Epidermal melanocyte (primary cell): ENCODE measurements around the gene CARD6.
"Not testable (repeated sequence)": the region's sequence is repeated elsewhere in the genome, so short reads cannot be mapped to it uniquely, and the experiment has no call there.

Experiments used
- DNase-seq: peaks from one replicate; pipeline ENCODE4 v3.0.0; 2011; ENCODE audit warnings: low spot score; ENCODE audit not compliant: insufficient read length

The CARD6 gene, protein sequence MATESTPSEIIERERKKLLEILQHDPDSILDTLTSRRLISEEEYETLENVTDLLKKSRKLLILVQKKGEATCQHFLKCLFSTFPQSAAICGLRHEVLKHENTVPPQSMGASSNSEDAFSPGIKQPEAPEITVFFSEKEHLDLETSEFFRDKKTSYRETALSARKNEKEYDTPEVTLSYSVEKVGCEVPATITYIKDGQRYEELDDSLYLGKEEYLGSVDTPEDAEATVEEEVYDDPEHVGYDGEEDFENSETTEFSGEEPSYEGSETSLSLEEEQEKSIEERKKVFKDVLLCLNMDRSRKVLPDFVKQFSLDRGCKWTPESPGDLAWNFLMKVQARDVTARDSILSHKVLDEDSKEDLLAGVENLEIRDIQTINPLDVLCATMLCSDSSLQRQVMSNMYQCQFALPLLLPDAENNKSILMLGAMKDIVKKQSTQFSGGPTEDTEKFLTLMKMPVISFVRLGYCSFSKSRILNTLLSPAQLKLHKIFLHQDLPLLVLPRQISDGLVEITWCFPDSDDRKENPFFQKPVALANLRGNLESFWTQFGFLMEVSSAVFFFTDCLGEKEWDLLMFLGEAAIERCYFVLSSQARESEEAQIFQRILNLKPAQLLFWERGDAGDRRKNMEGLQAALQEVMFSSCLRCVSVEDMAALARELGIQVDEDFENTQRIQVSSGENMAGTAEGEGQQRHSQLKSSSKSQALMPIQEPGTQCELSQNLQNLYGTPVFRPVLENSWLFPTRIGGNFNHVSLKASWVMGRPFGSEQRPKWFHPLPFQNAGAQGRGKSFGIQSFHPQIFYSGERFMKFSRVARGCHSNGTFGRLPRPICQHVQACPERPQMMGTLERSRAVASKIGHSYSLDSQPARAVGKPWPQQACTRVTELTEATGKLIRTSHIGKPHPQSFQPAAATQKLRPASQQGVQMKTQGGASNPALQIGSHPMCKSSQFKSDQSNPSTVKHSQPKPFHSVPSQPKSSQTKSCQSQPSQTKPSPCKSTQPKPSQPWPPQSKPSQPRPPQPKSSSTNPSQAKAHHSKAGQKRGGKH

DNA sequence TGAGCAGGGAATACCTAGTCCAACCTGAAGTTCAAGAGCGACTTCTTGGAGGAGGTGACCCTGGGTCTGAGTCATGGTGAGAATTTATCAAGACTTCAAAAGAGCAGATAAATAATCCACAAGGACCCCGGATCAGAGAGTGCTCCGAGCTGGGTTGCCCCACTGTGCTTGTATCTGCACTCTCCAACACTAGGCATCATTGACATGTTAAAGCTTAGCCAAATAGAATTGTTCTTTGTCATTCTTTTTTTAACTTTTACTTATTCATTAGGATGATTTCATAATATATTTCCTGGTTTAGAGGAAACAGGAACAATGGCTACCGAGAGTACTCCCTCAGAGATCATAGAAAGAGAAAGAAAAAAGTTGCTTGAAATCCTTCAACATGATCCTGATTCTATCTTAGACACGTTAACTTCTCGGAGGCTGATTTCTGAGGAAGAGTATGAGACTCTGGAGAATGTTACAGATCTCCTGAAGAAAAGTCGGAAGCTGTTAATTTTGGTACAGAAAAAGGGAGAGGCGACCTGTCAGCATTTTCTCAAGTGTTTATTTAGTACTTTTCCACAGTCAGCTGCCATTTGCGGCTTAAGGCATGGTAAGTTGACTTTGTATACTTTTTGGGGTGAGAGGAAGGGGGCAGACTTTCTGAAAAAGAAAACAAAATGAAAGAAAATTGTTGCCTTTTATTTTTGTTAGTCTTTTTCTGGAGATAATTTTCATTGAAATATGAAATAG is at the start of gene CARD6:
CARD6 (plus strand) TSS at position 300 of the 738 bp plus-strand sequence; CDS start at position 316, 16 bp downstream.
- DNase-seq, result no peak

GRCh38 chr5:40791715-40792139 is 49.4 kb upstream of the CARD6 start:
- DNase-seq, result no peak

DNA sequence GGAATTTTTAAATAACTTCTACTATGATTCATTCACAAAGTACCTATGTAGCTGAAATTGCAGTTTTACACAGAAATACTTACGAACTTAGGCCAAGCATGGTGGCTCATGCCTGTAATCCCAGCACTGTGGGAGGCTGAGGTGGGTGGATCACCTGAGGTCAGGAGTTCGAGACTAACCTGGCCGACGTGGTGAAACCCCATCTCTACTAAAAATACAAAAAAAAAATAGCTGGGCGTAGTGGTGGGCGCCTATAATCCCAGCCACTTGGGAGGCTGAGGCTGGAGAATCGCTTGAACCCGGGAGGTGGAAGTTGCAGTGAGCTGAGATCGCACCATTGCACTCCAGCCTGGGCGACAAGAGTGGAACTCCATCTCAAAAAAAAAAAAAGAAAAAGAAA is 48.5 kb upstream of the CARD6 start:
- DNase-seq, result not testable (repeated sequence)

GRCh38 chr5:40794340-40794739 is 46.8 kb upstream of the CARD6 start:
- DNase-seq, result not testable (repeated sequence)

DNA sequence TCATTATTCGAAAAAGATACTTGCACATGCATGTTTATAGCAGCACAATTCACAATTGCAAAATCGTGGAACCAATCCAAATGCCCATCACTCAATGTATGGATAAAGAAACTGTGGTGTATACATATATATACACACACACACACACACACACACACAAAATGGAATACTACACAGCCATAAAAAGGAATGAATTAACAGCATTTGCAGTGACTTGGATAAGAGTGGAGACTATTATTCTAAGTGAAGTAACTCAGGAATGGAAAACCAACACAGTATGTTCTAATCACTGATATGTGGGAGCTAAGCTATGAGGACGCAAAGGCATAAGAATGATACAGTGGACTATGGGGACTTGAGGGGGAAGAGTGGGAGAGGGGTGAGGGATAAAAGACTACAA is 46.3 kb upstream of the CARD6 start:
- DNase-seq, result not testable (repeated sequence)

- no peak for DNase-seq
These were observed 44.7 kb upstream of the CARD6 start for GRCh38 chr5:40796487-40796889.

DNA sequence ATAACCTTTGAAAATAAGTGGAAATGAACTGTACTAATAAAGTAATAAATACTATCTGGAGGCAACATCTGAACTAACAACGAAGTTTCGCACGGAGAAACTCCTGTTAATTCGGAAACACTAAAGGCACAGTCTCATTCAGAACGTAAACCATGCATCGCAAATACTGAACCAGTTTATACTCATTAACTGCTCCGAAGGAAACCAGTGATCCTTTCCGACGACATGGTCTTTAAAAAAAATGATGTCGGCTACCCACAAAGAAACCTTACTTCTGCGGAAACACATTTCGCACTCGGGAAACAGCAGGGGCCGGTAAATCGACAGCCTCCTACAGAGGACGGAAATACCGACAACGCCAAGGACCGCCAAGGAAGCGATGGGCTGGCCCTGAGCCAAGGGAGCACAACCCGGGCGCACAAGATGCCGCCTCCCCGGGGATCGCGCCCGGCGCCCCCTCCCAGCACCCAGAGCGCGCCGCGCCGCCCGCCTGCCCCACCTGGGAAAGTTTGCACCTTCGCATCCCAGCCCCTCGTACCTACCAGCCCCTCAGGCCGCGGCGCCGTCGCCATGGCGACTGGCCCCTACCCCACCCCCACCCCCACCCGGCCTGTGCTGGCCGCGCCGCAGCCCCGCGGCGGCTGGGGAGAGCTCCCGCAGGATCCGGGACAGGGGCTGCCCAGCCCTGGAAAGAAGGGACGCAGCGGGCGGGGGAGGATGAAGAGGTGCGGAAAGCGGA is 43.7 kb upstream of the CARD6 start:
- peak; percentile 24 for DNase-seq

DNA sequence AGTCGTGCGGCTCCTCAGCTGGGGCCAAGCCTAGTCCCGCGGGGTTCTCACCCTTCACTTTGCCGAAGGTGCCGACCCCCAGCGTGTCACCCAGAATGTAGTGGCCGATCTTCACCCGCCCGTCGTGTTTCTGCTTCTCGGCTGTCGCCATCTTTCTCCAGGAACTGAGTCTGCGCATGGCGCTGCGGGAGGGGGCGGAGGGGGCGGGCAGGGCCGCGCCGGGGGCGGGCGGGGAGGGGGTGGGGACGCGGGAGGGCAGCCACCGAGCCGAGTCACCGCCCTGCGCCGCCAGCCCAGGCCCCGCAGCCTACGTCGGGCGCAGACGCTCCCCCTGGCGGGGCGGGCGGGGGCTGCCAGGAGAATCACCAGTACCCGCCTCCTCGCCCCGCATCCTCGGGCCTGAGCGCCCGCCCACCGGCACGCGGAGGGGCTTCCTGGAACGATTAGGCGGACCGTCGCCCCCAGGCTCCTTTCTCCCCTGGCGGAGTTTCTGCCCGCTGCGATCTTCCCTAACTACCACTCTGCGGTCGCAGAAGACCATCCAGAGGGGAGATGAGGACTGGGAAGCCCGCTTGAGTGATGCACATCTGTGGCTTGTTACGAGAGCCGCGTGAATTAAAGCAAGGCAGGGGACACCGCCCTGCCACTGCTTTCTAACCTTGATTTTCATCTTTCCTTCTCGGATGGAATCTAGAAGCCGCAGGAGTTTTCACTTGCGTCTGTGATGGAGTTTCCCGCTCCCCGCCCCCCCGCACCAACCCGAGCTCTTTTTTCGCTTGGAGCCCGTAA is 43.0 kb upstream of the CARD6 start, which contains the start of gene PRKAA1:
PRKAA1 (minus strand) TSS at position 363 of the 789 bp plus-strand sequence; CDS start at position 178, 185 bp downstream.
- peak; percentile 77 for DNase-seq

DNA sequence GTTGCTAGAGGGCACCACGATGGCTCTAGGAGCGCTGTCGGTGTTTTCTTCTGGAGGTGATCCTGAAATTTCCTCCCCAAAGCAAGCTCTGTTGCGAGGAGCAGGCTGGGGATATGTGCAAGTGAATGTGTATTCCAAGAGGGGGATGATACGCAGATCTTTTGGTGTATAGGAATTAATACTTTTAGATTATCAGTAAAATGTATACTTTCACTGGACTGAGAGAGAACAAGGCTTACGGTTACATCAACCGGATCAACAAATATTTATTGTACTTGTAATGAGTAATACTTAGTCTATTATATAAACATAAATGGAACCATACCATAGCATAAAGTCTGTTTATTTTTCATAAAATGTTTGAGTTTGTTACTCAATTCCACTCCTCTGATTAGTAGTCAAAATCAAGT is 42.4 kb upstream of the CARD6 start:
- no peak for DNase-seq

DNA sequence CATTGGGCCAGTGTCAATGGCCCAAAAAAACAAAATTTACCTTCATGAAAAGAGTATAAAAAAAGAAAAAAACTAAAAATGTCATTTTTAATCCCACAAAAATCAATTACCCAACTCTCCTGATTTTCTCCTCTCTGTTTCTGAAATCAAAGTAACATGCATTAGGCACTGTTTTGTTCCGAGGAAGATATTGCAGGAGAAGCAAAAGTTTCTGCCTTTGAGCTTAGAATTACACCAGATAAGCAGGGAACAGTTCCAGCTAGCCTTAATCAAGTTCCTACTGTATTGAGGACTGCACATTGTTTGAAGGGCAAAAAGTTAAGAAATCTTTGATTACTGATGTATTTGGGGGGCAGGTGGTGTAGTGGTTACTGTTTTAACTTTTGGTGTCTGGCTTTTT is 41.9 kb upstream of the CARD6 start:
- DNase-seq, result no peak

- DNase-seq, result no peak
These were observed 39.2 kb upstream of the CARD6 start for GRCh38 chr5:40801771-40802562.

DNA sequence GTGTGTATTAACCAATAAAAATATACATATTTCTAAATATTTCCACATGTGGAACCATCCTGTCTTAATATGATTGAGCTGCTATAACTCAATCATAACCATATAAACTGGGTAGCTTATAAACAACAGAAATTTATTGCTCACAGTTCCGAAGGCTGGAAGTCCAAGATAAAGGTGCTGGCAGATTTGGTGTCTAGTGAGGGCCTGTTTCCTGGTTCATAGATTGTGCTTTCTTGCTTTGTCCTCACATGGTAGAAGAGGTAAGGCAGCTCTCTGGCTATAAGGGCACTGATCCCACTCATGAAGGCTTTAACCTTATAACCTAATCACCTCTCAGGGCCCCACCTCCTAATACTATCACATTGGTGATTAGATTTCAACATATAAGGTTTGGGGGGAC is 29.0 kb upstream of the CARD6 start:
- no peak for DNase-seq

- DNase-seq, result no peak
These were observed 27.4 kb upstream of the CARD6 start for GRCh38 chr5:40813698-40814281.

DNA sequence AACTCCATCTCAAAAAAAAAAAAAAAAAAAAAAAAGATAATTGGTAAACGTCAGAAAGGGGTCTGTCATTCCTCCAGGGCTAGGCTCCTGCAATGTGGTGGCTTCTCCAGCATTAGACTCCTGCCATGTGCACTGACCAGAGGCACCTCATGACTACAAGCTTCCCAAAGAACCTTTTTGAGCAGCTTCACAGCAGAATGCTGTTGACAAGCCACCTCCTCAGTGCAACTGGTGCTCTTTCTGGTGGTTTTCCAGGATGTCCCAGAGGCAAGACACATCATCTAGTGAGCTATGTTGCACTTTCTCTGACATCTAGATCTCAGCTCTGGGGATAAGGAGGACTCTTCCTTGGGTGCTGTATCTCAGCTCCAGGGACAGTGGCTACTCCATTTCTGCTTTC is 17.7 kb upstream of the CARD6 start:
- no peak for DNase-seq

DNA sequence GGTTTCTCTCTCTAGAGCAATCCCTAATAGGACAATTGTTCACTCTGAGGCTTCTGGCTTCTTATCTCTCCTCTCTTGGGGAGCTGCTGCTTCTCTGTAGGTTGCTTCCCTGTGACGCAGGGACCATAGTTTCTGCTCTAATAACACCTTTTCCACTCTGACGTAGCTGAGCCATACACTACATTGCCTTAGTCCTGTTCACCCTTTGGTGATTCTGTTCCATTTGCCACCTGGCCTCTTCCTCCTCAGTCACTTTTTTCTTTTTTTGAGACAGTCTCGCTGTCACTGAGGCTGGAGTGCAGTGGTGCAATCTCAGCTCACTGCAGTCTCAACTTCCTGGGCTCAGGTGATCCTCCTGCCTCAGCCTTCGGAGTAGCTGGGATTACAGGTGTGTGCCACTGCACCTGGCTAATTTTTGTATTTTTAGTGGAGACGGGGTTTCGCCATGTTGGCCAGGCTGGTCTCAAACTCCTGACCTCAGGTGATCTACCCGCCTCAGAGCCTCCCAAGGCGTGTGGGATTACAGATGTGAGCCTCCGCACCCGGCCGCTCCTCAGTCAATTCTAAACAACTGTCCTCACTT is 15.6 kb upstream of the CARD6 start:
- not testable (repeated sequence) for DNase-seq

GRCh38 chr5:40826489-40827187 is 14.5 kb upstream of the CARD6 start:
- DNase-seq, result no peak

DNA sequence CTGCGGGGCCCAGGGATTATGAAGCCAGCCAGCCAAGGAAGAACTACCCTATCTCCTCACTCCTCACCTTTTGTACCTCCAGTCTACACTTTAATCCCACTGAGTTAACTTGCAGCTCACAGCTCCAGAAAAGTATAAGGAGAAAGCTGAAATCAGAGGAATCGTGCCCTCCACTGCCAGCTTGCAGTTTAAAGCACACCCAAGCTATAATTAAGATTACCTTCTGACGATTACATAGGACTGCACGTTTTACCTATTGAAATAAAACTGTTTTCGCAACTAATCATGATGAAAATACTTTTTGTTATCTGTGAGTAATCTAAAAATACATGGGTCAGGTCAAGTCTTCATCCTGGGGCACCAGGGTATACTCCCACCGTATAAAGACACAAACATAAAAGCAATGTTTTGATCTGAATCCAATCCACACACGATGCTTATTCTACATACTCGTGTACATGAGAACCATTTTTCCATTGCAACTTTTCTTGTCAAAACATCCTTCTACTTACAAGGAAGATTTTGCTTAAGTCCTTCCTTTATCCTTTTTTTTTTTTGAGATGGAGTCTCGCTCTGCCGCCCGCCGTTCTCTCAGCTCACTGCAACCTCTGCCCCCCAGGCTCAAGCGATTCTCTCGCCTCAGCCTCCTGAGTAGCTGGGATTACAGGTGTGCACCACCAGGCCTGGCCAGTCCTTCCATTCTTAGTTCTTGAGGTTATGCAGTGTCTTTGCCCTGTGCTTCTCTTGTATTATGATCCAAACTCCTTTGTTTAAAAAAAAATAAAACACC is 13.8 kb upstream of the CARD6 start:
- DNase-seq, result no peak
